Osteoblast (primary cell): ENCODE data around the gene RFXAP. TPM values are rescaled to one million over a fixed set of nuclear protein-coding genes. Genes with fewer than 3 reads are reported as not detected.
A peak's percentile ranks its signal among the peaks of the same experiment; 100 is the strongest.

Source experiments
- DNase-seq: peaks from one replicate; pipeline ENCODE4 v3.0.0; 2011; ENCODE audit warnings: low spot score, mixed read lengths; ENCODE audit not compliant: insufficient read length; ENCODE audit errors: missing footprints
- H2AFZ ChIP-seq: 2 replicates; pipeline ENCODE4 v1.6.0; 2011; ENCODE audit warnings: mild to moderate bottlenecking, low read length
- H3K27ac ChIP-seq: 2 replicates; pipeline ENCODE4 v1.5.1; 2011; ENCODE audit warnings: mild to moderate bottlenecking, low read depth, low read length, moderate library complexity
- H3K27me3 ChIP-seq: 2 replicates; pipeline ENCODE4 v1.6.0; 2012; ENCODE audit warnings: mild to moderate bottlenecking, control low read depth, inconsistent platforms, low read length, moderate library complexity; ENCODE audit not compliant: insufficient read depth
- H3K36me3 ChIP-seq: 2 replicates; pipeline ENCODE4 v1.5.1; 2011; ENCODE audit warnings: mild to moderate bottlenecking, low read length, control low read depth, moderate library complexity; ENCODE audit not compliant: insufficient read depth
- H3K4me1 ChIP-seq: 2 replicates; pipeline ENCODE4 v1.5.1; 2011; ENCODE audit warnings: mild to moderate bottlenecking, low read length, control low read depth, moderate library complexity; ENCODE audit not compliant: insufficient read depth
- H3K4me2 ChIP-seq: 2 replicates; pipeline ENCODE4 v1.6.0; 2011; ENCODE audit warnings: mild to moderate bottlenecking, low read length; ENCODE audit not compliant: insufficient read depth
- H3K4me3 ChIP-seq: fragments of 200-600 bp; sonication (generic); 3 replicates; pipeline ENCODE4 v1.5.1; 2012; ENCODE audit warnings: mild to moderate bottlenecking, low read length, inconsistent platforms; ENCODE audit not compliant: insufficient read depth
- H3K79me2 ChIP-seq: 2 replicates; pipeline ENCODE4 v1.6.0; 2012; ENCODE audit warnings: mild to moderate bottlenecking, low read length, control low read depth, inconsistent platforms; ENCODE audit not compliant: insufficient read depth
- H3K9me3 ChIP-seq: 2 replicates; pipeline ENCODE4 v1.5.1; 2011; ENCODE audit warnings: low read depth, low read length, control low read depth
- H4K20me1 ChIP-seq: 2 replicates; pipeline ENCODE4 v1.6.0; 2012; ENCODE audit warnings: mild to moderate bottlenecking, low read length, control low read depth; ENCODE audit not compliant: insufficient read depth
- total RNA-seq: library from RNA; depleted of rRNA; stranded (reverse); fragments of >200 nt; gene quantifications from 2 replicates; pipeline ENCODE4 v1.2.3, GENCODE V29; 2012
- TF ChIP-seq, protein P1 (sequence below): IDR thresholded peaks from 2 replicates; pipeline ENCODE4 v1.5.1; 2011; ENCODE audit warnings: mild to moderate bottlenecking, low read depth, low read length, moderate library complexity; ENCODE audit errors: extremely low read depth

Gene RFXAP
- total RNA-seq, 1 donor, result 2.9 TPM

- DNase-seq, result no peak
- Histone ChIP-seq H3K36me3 (no peaks in the 10 kb centered on the region), H3K79me2 (no peaks in the 10 kb centered on the region), H4K20me1 (no peaks in the 10 kb centered on the region), H3K4me2 (no peak overlapping the region), H3K27ac (no peak overlapping the region), H3K4me1 (no peaks in the 10 kb centered on the region), H3K4me3 (no peak overlapping the region), H3K27me3 (no peaks in the 10 kb centered on the region), H3K9me3 (no peaks in the 10 kb centered on the region), H2AFZ (peak overlapping the region; percentile 13)
- TF ChIP-seq, protein P1, sequence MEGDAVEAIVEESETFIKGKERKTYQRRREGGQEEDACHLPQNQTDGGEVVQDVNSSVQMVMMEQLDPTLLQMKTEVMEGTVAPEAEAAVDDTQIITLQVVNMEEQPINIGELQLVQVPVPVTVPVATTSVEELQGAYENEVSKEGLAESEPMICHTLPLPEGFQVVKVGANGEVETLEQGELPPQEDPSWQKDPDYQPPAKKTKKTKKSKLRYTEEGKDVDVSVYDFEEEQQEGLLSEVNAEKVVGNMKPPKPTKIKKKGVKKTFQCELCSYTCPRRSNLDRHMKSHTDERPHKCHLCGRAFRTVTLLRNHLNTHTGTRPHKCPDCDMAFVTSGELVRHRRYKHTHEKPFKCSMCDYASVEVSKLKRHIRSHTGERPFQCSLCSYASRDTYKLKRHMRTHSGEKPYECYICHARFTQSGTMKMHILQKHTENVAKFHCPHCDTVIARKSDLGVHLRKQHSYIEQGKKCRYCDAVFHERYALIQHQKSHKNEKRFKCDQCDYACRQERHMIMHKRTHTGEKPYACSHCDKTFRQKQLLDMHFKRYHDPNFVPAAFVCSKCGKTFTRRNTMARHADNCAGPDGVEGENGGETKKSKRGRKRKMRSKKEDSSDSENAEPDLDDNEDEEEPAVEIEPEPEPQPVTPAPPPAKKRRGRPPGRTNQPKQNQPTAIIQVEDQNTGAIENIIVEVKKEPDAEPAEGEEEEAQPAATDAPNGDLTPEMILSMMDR, result no peak
Observed at GRCh38 chr13:36862002-36862685, 43.1 kb downstream of the RFXAP start.

DNA sequence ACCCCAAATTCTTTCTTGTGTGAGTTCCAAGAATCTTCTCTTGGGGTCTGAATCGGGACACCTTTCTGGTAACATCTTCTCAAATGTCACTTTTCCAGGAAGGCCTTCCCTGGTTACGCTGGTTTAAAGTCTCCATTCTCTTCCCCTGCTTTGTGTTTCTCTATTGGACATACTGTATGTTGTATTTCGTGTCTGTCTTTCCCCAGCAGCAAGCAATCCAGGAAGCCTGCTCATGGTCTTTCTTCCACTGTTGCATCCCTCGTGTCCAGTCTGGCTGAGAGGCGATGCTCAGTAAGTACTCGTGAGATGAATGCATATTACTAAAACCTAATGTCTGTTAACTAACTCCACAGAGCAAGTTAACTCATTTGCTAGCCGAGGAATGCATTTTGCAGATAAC lies 43.7 kb downstream of the RFXAP start:
- Histone ChIP-seq H3K79me2 (no peaks in the 10 kb centered on the region), H3K9me3 (no peaks in the 10 kb centered on the region), H3K27ac (no peak overlapping the region), H2AFZ (peak overlapping the region; percentile 11), H3K4me3 (no peak overlapping the region), H3K4me2 (no peak overlapping the region), H3K36me3 (no peaks in the 10 kb centered on the region), H3K27me3 (no peaks in the 10 kb centered on the region), H3K4me1 (no peaks in the 10 kb centered on the region), H4K20me1 (no peaks in the 10 kb centered on the region)
- TF ChIP-seq, protein P1, result no peak
- DNase-seq, result no peak

- TF ChIP-seq, protein P1, result no peak
- Histone ChIP-seq H3K36me3 (no peaks in the 10 kb centered on the region), H3K27ac (no peak overlapping the region), H3K9me3 (no peaks in the 10 kb centered on the region), H2AFZ (no peak overlapping the region), H3K4me1 (no peaks in the 10 kb centered on the region), H4K20me1 (no peaks in the 10 kb centered on the region), H3K4me3 (no peak overlapping the region), H3K79me2 (no peaks in the 10 kb centered on the region), H3K4me2 (no peak overlapping the region), H3K27me3 (no peaks in the 10 kb centered on the region)
- no peak for DNase-seq
Observed at GRCh38 chr13:36865265-36865664, 46.2 kb downstream of the RFXAP start.

- DNase-seq, result no peak
- Histone ChIP-seq H3K27ac (no peak overlapping the region), H3K27me3 (no peaks in the 10 kb centered on the region), H3K79me2 (no peaks in the 10 kb centered on the region), H3K4me1 (no peaks in the 10 kb centered on the region), H3K4me2 (no peak overlapping the region), H4K20me1 (no peaks in the 10 kb centered on the region), H3K36me3 (no peaks in the 10 kb centered on the region), H3K4me3 (no peak overlapping the region), H2AFZ (no peak overlapping the region), H3K9me3 (no peaks in the 10 kb centered on the region)
- TF ChIP-seq, protein P1, result no peak
Observed at GRCh38 chr13:36866232-36866631, 47.2 kb downstream of the RFXAP start.
